Measurements from ENCODE around the gene MDC1. TPM values are rescaled to one million over a fixed set of nuclear protein-coding genes. Genes with fewer than 3 reads are reported as not detected.
A peak's percentile ranks its signal among the peaks of the same experiment; 100 is the strongest.

MDC1 gene
- total RNA-seq, 1 donor from 2014 or later = 25.2 TPM

GRCh38 chr6:30654798-30655742 lies 62.0 kb downstream of the MDC1 start:
- peaks cover 36% of the 10 kb centered on the region for H3K36me3 Mint-ChIP-seq (ENCODE audit: low read depth, unreplicated experiment)
- no peaks in the 10 kb centered on the region for H3K9me3 ChIP-seq (ENCODE audit: insufficient read depth, low read depth, low read length)
- H3K9ac ChIP-seq (ENCODE audit: low read length) = no peak overlapping the region
- H3K27ac Mint-ChIP-seq (ENCODE audit: unreplicated experiment) = peak overlapping the region; percentile 68
- DNase-seq (ENCODE audit: low read depth) (no peak), FAIRE-seq (no peak)
- H3K79me2 ChIP-seq (ENCODE audit: insufficient read depth, low read length) = no peaks in the 10 kb centered on the region
- no peaks in the 10 kb centered on the region for H3K9me3 Mint-ChIP-seq (ENCODE audit: unreplicated experiment)
- TF ChIP-seq CTCF (IDR thresholded peaks at IDR 0.05; ENCODE audit: insufficient read depth, low read depth, low read length) (no peak), EZH2 (IDR thresholded peaks at IDR 0.05; ENCODE audit: insufficient read depth, low read length) (no peak)
- no peaks in the 10 kb centered on the region for H3K27me3 ChIP-seq (ENCODE audit: insufficient read depth, low read length)
- peaks cover 5% of the 10 kb centered on the region for H4K20me1 ChIP-seq (ENCODE audit: insufficient read depth, low read length)
- H3K36me3 ChIP-seq (ENCODE audit: insufficient read depth, low read length) = peaks cover 50% of the 10 kb centered on the region
- H3K4me2 ChIP-seq (ENCODE audit: low read length) = no peak overlapping the region
- H3K4me3 ChIP-seq (ENCODE audit: insufficient read depth, low read depth, low read length) = no peak overlapping the region
- no peak overlapping the region for H2AFZ ChIP-seq (ENCODE audit: low read depth, low read length)
- H3K4me1 Mint-ChIP-seq (ENCODE audit: low read depth, unreplicated experiment) = peaks cover 33% of the 10 kb centered on the region
- peak overlapping the region; percentile 64 for H3K4me3 Mint-ChIP-seq (ENCODE audit: unreplicated experiment)
- peaks cover 14% of the 10 kb centered on the region for H3K4me1 ChIP-seq (ENCODE audit: insufficient read depth, low read length)
- H3K27me3 Mint-ChIP-seq (ENCODE audit: low read depth, unreplicated experiment) = no peaks in the 10 kb centered on the region
- H3K27ac ChIP-seq (ENCODE audit: low read depth, low read length) = peak overlapping the region; percentile 40

- Histone ChIP-seq H3K4me3 (ENCODE audit: insufficient read depth, low read depth, low read length) (no peak overlapping the region), H3K4me2 (ENCODE audit: low read length) (no peak overlapping the region), H3K9ac (ENCODE audit: low read length) (no peak overlapping the region), H3K36me3 (ENCODE audit: insufficient read depth, low read length) (peaks cover 37% of the 10 kb centered on the region), H3K4me1 (ENCODE audit: insufficient read depth, low read length) (peaks cover 6% of the 10 kb centered on the region), H3K79me2 (ENCODE audit: insufficient read depth, low read length) (peaks cover 13% of the 10 kb centered on the region), H2AFZ (ENCODE audit: low read depth, low read length) (no peak overlapping the region), H4K20me1 (ENCODE audit: insufficient read depth, low read length) (peaks cover 3% of the 10 kb centered on the region), H3K27me3 (ENCODE audit: insufficient read depth, low read length) (no peaks in the 10 kb centered on the region), H3K9me3 (ENCODE audit: insufficient read depth, low read depth, low read length) (no peaks in the 10 kb centered on the region), H3K27ac (ENCODE audit: low read depth, low read length) (no peak overlapping the region)
- no peaks in the 10 kb centered on the region for H3K27me3 Mint-ChIP-seq (ENCODE audit: low read depth, unreplicated experiment)
- H3K9me3 Mint-ChIP-seq (ENCODE audit: unreplicated experiment) = no peaks in the 10 kb centered on the region
- DNase-seq (ENCODE audit: low read depth) (no peak), FAIRE-seq (no peak)
- H3K27ac Mint-ChIP-seq (ENCODE audit: unreplicated experiment) = no peak overlapping the region
- no peak for TF ChIP-seq CTCF (IDR thresholded peaks at IDR 0.05; ENCODE audit: insufficient read depth, low read depth, low read length)
- no peak for TF ChIP-seq EZH2 (IDR thresholded peaks at IDR 0.05; ENCODE audit: insufficient read depth, low read length)
- peaks cover 21% of the 10 kb centered on the region for H3K4me1 Mint-ChIP-seq (ENCODE audit: low read depth, unreplicated experiment)
- peak overlapping the region; percentile 64 for H3K4me3 Mint-ChIP-seq (ENCODE audit: unreplicated experiment)
- peaks cover 26% of the 10 kb centered on the region for H3K36me3 Mint-ChIP-seq (ENCODE audit: low read depth, unreplicated experiment)
Measured at GRCh38 chr6:30651143-30651542, 65.9 kb downstream of the MDC1 start.

Other genes starting within 250 kb of the MDC1 start
- gene HLA-E, start 227.8 kb downstream of the MDC1 start, total RNA-seq = 94.9 and 105 TPM in 2 replicates
- gene GNL1, start 160.8 kb downstream of the MDC1 start, total RNA-seq = 49.0 and 49.3 TPM in 2 replicates
- gene PRR3, start 160.0 kb downstream of the MDC1 start, total RNA-seq = 11.0 and 13.0 TPM in 2 replicates
- 58.1 and 60.3 TPM in 2 replicates for gene ABCF1, start 145.8 kb downstream of the MDC1 start, total RNA-seq
- 64.6 and 69.1 TPM in 2 replicates for gene PPP1R10, start 100.0 kb downstream of the MDC1 start, total RNA-seq
- gene MRPS18B, start 99.4 kb downstream of the MDC1 start, total RNA-seq = 28.0 and 29.3 TPM in 2 replicates
- gene ATAT1, start 90.4 kb downstream of the MDC1 start, total RNA-seq = 15.7 and 16.6 TPM in 2 replicates
- gene C6orf136, start 70.1 kb downstream of the MDC1 start, total RNA-seq = 12.0 and 12.7 TPM in 2 replicates
- 29.3 and 30.0 TPM in 2 replicates for gene DHX16, start 44.3 kb downstream of the MDC1 start, total RNA-seq
- 145 and 156 TPM in 2 replicates for gene PPP1R18, start 30.6 kb downstream of the MDC1 start, total RNA-seq
- gene NRM, start 26.3 kb downstream of the MDC1 start, total RNA-seq = 12.2 and 12.8 TPM in 2 replicates
- gene TUBB, start 3.1 kb upstream of the MDC1 start, total RNA-seq = 815 and 887 TPM in 2 replicates
- gene FLOT1, start 25.4 kb upstream of the MDC1 start, total RNA-seq = 77.6 and 85.2 TPM in 2 replicates
- 216 and 221 TPM in 2 replicates for gene IER3, start 27.3 kb upstream of the MDC1 start, total RNA-seq
- gene DDR1, start 167.2 kb upstream of the MDC1 start, total RNA-seq = 144 and 156 TPM in 2 replicates
- 34.3 and 41.3 TPM in 2 replicates for gene GTF2H4, start 190.9 kb upstream of the MDC1 start, total RNA-seq
- 19.8 and 21.6 TPM in 2 replicates for gene VARS2, start 197.0 kb upstream of the MDC1 start, total RNA-seq
- not detected in 2 replicates for gene SFTA2, start 214.9 kb upstream of the MDC1 start, total RNA-seq
- gene MUCL3, start 223.7 kb upstream of the MDC1 start, total RNA-seq = not detected in 2 replicates

All from astrocyte (in vitro differentiated cells and primary cell).